ENCODE results near the gene ATRAID. TPM values are rescaled to one million over a fixed set of nuclear protein-coding genes. Genes with fewer than 3 reads are reported as not detected.

The ATRAID gene
- total and polyA plus RNA-seq, 10 of the 15 experiments (the other 5 are each of a cell fraction or from before 2014, with no cell fraction given), result 65.6 to 180 (median 120) TPM

DNA sequence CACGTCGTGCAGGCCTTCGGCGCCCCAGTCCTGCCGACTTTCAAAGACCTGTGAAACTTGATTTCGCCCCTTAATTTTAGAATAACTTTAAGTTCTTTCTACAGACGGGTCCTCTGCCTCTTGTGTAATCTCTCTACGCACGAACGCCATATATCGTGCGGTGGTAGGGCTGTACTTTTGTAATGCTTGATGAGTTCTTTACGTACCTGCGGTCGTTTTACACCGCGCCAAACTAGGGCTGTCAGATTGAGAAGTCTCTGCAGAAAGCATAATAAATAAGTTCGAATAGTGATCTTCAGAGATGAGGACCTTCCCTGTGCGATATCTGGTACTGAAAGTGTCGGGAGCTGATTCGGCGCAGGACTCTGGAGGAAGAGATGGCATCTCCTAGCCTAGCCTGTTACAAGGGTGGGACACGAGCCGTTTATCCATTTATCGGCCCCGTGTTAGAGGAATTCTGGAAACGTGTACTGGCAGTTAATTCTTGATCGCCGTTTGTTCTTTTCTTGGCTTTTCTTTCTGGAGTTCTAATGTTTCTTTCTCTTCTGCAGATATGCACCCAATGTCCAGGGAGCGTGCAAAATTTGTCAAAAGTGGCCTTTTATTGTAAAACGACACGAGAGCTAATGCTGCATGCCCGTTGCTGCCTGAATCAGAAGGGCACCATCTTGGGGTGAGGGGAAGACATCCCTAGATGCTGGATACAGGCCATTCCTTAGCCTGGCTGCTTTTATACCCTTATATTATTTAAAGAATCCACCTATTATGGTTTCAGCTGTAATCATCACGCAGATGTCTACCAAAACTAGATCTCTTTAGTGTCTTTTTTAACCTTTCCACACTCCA is 1.0 kb downstream of the ATRAID start (continued):
- no peak for TF ChIP-seq SP1 (IDR thresholded peaks at IDR 0.05; ENCODE audit: low read depth, low read length)
- no peak for TF ChIP-seq SREBF2 (IDR thresholded peaks at IDR 0.05; ENCODE audit: low read length)
- TF ChIP-seq, protein P1, sequence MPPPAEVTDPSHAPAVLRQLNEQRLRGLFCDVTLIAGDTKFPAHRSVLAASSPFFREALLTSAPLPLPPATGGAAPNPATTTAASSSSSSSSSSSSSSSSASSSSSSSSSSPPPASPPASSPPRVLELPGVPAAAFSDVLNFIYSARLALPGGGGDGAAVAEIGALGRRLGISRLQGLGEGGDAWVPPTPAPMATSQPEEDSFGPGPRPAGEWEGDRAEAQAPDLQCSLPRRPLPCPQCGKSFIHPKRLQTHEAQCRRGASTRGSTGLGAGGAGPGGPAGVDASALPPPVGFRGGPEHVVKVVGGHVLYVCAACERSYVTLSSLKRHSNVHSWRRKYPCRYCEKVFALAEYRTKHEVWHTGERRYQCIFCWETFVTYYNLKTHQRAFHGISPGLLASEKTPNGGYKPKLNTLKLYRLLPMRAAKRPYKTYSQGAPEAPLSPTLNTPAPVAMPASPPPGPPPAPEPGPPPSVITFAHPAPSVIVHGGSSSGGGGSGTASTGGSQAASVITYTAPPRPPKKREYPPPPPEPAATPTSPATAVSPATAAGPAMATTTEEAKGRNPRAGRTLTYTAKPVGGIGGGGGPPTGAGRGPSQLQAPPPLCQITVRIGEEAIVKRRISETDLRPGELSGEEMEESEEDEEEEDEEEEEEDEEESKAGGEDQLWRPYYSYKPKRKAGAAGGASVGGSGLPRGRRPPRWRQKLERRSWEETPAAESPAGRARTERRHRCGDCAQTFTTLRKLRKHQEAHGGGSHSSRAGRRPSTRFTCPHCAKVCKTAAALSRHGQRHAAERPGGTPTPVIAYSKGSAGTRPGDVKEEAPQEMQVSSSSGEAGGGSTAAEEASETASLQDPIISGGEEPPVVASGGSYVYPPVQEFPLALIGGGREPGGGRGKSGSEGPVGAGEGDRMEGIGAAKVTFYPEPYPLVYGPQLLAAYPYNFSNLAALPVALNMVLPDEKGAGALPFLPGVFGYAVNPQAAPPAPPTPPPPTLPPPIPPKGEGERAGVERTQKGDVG (CRISPR knock-in tag; IDR thresholded peaks at IDR 0.05), result no peak
- no peak for TF ChIP-seq MXI1 (IDR thresholded peaks at IDR 0.05; ENCODE audit: low read depth, low read length)
- no peak for TF ChIP-seq ZNF207 (IDR thresholded peaks at IDR 0.05; ENCODE audit: borderline replicate concordance)
- TF ChIP-seq, protein P2, sequence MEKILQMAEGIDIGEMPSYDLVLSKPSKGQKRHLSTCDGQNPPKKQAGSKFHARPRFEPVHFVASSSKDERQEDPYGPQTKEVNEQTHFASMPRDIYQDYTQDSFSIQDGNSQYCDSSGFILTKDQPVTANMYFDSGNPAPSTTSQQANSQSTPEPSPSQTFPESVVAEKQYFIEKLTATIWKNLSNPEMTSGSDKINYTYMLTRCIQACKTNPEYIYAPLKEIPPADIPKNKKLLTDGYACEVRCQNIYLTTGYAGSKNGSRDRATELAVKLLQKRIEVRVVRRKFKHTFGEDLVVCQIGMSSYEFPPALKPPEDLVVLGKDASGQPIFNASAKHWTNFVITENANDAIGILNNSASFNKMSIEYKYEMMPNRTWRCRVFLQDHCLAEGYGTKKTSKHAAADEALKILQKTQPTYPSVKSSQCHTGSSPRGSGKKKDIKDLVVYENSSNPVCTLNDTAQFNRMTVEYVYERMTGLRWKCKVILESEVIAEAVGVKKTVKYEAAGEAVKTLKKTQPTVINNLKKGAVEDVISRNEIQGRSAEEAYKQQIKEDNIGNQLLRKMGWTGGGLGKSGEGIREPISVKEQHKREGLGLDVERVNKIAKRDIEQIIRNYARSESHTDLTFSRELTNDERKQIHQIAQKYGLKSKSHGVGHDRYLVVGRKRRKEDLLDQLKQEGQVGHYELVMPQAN (conservative IDR thresholded peaks at IDR 0.05), result no peak
- no peak for TF ChIP-seq RELA (IDR thresholded peaks at IDR 0.05; ENCODE audit: borderline replicate concordance, partially characterized antibody)
- no peak for TF ChIP-seq WRNIP1 (IDR thresholded peaks at IDR 0.05; ENCODE audit: borderline replicate concordance, low read depth, low read length)
- TF ChIP-seq BMI1 (IDR thresholded peaks at IDR 0.05; ENCODE audit: borderline replicate concordance), result no peak
- TF ChIP-seq IKZF2 (IDR thresholded peaks at IDR 0.05), result peak in 1 of 2 experiments; percentile 5; a peak in 1 of 4 replicates
- no peak for TF ChIP-seq NFYA (IDR thresholded peaks at IDR 0.05; ENCODE audit: borderline replicate concordance, low read depth, low read length)
- no peak for TF ChIP-seq TCF7 (IDR thresholded peaks at IDR 0.05; ENCODE audit: borderline replicate concordance)
- TF ChIP-seq STAT3 (IDR thresholded peaks at IDR 0.05; ENCODE audit: low read depth, low read length), result no peak
- no peak for TF ChIP-seq KLF5 (IDR thresholded peaks at IDR 0.05; ENCODE audit: partially characterized antibody)
- TF ChIP-seq NR2F1 (conservative IDR thresholded peaks at IDR 0.05), result no peak
- no peak for TF ChIP-seq ZZZ3 (IDR thresholded peaks at IDR 0.05; ENCODE audit: control insufficient read depth, insufficient read length, low read depth)
- no peak for TF ChIP-seq CBFB (IDR thresholded peaks at IDR 0.05; ENCODE audit: low read depth)
- TF ChIP-seq CBX3 (IDR thresholded peaks at IDR 0.05; ENCODE audit: borderline replicate concordance, low read depth), result no peak
- TF ChIP-seq NR2C1 (IDR thresholded peaks at IDR 0.05), result no peak
- peak; percentile 56; the same call in 1 of the 2 replicates for TF ChIP-seq PAX5 (IDR thresholded peaks at IDR 0.05; ENCODE audit: borderline replicate concordance, low read depth, low read length)
- no peak for TF ChIP-seq NFIC (IDR thresholded peaks at IDR 0.05; ENCODE audit: low read depth, low read length)
- TF ChIP-seq GATAD2B (conservative IDR thresholded peaks at IDR 0.05; ENCODE audit: low read depth), result no peak; the same call in 1 of the 2 replicates
- TF ChIP-seq POLR2AphosphoS5 (IDR thresholded peaks at IDR 0.05; ENCODE audit: low read length), result no peak; the same call in 1 of the 2 replicates
- TF ChIP-seq MTA2 (IDR thresholded peaks at IDR 0.05; ENCODE audit: low read depth), result no peak

Measured in GM12878 (cell line).